SU-DHL-6 (cell line): ENCODE measurements around the gene MAPT.

ENCODE experiments used
- H2AFZ ChIP-seq: fragments of 200-600 bp; sonication (generic); 2 replicates; pipeline ENCODE4 v1.6.1; 2014; ENCODE audit warnings: low read depth, mild to moderate bottlenecking, moderate library complexity, mixed read lengths, antibody characterized with exemption, low read length; ENCODE audit not compliant: severe bottlenecking
- H3F3A ChIP-seq: fragments of 200-600 bp; shearing (Covaris generic); 2 replicates; pipeline ENCODE4 v1.6.0; 2016; ENCODE audit warnings: antibody characterized with exemption, mild to moderate bottlenecking; ENCODE audit not compliant: insufficient read depth
- H3K27ac ChIP-seq: fragments of 200-600 bp; sonication (generic); 2 replicates; pipeline ENCODE4 v1.5.1; 2016; ENCODE audit warnings: low read depth, mild to moderate bottlenecking, low read length, moderate library complexity, mixed read lengths
- H3K27me3 ChIP-seq: fragments of 200-600 bp; sonication (generic), shearing (Covaris generic); 2 replicates; pipeline ENCODE4 v1.6.0; 2014; ENCODE audit warnings: mild to moderate bottlenecking, low read length
- H3K36me3 ChIP-seq: fragments of 200-600 bp; sonication (generic); 2 replicates; pipeline ENCODE4 v1.6.1; 2014; ENCODE audit warnings: mild to moderate bottlenecking, low read length, mixed read lengths
- H3K4me2 ChIP-seq: fragments of 300-600, 200-600 bp; shearing (Covaris generic), sonication (generic); 2 replicates; pipeline ENCODE4 v1.6.0; 2014; ENCODE audit warnings: low read length, low read depth, mild to moderate bottlenecking; ENCODE audit not compliant: poor library complexity, severe bottlenecking
- H3K4me3 ChIP-seq: fragments of 200-600 bp; sonication (generic); 2 replicates; pipeline ENCODE4 v1.5.1; 2014; ENCODE audit warnings: antibody characterized with exemption, low read length, mild to moderate bottlenecking, mixed read lengths; ENCODE audit not compliant: insufficient read depth, poor library complexity, severe bottlenecking
- H3K79me2 ChIP-seq: fragments of 200-600 bp; sonication (generic); 2 replicates; pipeline ENCODE4 v1.6.1; 2014; ENCODE audit warnings: mild to moderate bottlenecking, low read length, moderate library complexity; ENCODE audit not compliant: insufficient read depth
- H3K9ac ChIP-seq: fragments of 200-600 bp; sonication (generic); 2 replicates; pipeline ENCODE4 v1.7.0; 2014; ENCODE audit warnings: mild to moderate bottlenecking, low read length
- H3K9me2 ChIP-seq: fragments of 200-600 bp; sonication (generic); replicated peaks from 2 replicates; pipeline ENCODE4 v1.6.1; 2014; ENCODE audit warnings: low read length; ENCODE audit not compliant: insufficient read depth
- H3K9me3 ChIP-seq: fragments of 200-600 bp; sonication (generic); 2 replicates; pipeline ENCODE4 v1.6.1; 2014; ENCODE audit warnings: low read length, mixed read lengths; ENCODE audit not compliant: insufficient read depth
- H4K20me1 ChIP-seq: fragments of 200-600 bp; sonication (generic); 2 replicates; pipeline ENCODE4 v1.6.1; 2014; ENCODE audit warnings: low read depth, mild to moderate bottlenecking, antibody characterized with exemption, low read length, moderate library complexity, mixed read lengths
- CTCF ChIP-seq: fragments of 200-600 bp; sonication (generic); IDR thresholded peaks from one replicate; pipeline ENCODE4 v1.5.1; 2017; ENCODE audit warnings: antibody characterized with exemption, mild to moderate bottlenecking, low read length, moderate library complexity; ENCODE audit not compliant: insufficient read depth, poor library complexity, severe bottlenecking
- EZH2phosphoT487 ChIP-seq: fragments of 200-600 bp; sonication (generic), shearing (Covaris generic); conservative IDR thresholded peaks from 2 replicates; pipeline ENCODE4 v1.6.1; 2018; ENCODE audit warnings: mild to moderate bottlenecking, antibody characterized with exemption, low read length, moderate library complexity, mixed read lengths

The MAPT gene

DNA sequence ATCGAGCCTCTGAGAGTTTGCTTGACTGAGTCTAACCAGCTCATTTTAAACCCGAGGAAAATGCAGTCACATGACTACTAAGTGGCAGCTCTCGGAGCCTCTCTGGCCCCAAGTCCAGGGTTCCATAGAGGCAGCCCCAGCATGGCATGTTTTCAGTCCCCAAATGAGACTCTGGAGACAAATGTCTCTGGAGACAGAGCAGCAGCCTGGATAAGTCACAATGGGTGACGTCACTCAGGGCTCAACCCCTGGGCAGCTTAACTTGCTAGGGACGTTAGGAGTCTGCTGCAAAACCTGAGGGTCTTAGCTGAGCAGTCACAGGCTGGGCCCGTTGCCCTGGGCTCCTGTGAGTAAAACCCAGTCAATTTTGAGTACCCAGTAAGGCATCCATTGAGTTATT lies 97.8 kb downstream of the MAPT start:
- H3K79me2 ChIP-seq: no peaks in the 10 kb centered on the region
- no peak overlapping the region for H2AFZ ChIP-seq
- no peak overlapping the region for H3K4me2 ChIP-seq
- no peaks in the 10 kb centered on the region for H4K20me1 ChIP-seq
- H3K9me2 ChIP-seq: no peaks in the 10 kb centered on the region
- no peak overlapping the region for H3K27ac ChIP-seq
- no peaks in the 10 kb centered on the region for H3K27me3 ChIP-seq
- H3K9me3 ChIP-seq: no peaks in the 10 kb centered on the region
- no peak overlapping the region for H3K9ac ChIP-seq
- no peaks in the 10 kb centered on the region for H3F3A ChIP-seq
- TF ChIP-seq CTCF: no peak
- no peak for TF ChIP-seq EZH2phosphoT487
- no peak overlapping the region for H3K4me3 ChIP-seq
- no peaks in the 10 kb centered on the region for H3K36me3 ChIP-seq

DNA sequence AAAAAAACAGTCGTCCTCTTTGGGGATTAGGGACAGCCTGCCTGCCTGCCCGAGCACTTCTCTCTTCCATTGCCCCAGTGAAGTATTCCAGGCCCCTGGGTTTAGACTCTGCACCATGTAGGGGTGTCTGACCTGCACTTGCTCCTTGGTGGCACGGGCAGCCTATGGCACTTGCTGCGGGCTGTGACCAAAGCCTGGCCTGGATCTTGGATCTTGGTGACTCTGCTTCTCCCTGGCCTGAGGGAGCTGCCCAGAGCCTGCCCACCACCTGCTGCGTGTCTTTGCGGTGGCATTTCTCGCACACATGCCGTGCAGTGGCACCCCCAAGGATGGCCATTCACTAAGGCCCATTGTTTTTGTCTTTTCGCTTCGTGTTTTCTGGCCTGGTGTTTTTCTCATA lies 98.5 kb downstream of the MAPT start:
- H3K9me2 ChIP-seq: no peaks in the 10 kb centered on the region
- no peak overlapping the region for H3K9ac ChIP-seq
- H3K27me3 ChIP-seq: no peaks in the 10 kb centered on the region
- H3K9me3 ChIP-seq: no peaks in the 10 kb centered on the region
- no peak overlapping the region for H2AFZ ChIP-seq
- TF ChIP-seq EZH2phosphoT487: no peak
- TF ChIP-seq CTCF: no peak
- H3F3A ChIP-seq: no peaks in the 10 kb centered on the region
- no peak overlapping the region for H3K4me3 ChIP-seq
- no peak overlapping the region for H3K27ac ChIP-seq
- H3K36me3 ChIP-seq: no peaks in the 10 kb centered on the region
- H3K4me2 ChIP-seq: no peak overlapping the region
- H3K79me2 ChIP-seq: no peaks in the 10 kb centered on the region
- no peaks in the 10 kb centered on the region for H4K20me1 ChIP-seq

DNA sequence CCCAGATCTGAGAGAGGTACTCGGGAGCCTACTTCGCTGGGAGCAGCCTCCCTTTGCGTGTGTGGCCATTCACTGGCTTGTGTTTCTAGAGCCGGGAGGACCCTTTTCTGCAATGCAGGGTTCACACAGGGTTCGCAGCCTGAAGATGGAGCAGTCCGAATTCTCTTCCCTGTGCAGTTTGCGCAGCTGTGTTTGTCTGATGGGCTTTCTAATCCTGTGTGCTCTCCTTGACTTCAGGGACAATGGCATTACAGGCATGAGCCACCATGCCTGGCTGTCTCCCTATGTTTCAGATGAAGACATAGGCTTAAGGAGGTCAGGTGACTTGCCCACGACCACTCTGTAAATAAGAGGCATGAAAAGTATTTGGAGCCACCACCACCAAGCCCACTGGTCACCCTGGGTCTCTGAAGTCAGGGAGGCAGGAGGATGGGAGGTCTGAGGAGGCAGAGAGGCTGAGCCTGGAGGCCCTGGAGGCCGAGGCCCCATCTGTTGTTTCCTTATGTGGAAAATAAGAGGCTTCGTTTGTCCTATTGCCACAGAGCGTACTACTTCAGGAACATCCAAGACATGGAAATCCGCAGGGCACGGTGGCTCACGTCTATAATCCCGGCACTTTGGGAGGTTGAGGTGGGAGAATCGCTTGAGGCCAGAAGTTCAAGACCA lies 99.7 kb downstream of the MAPT start:
- Histone ChIP-seq H2AFZ (no peak overlapping the region), H3K4me2 (no peak overlapping the region), H3K27ac (no peak overlapping the region), H3K9ac (no peak overlapping the region), H3K36me3 (no peaks in the 10 kb centered on the region), H3K9me2 (no peaks in the 10 kb centered on the region), H3K79me2 (no peaks in the 10 kb centered on the region), H3F3A (no peaks in the 10 kb centered on the region), H4K20me1 (no peaks in the 10 kb centered on the region), H3K27me3 (no peaks in the 10 kb centered on the region), H3K4me3 (no peak overlapping the region), H3K9me3 (no peaks in the 10 kb centered on the region)
- TF ChIP-seq CTCF (no peak), EZH2phosphoT487 (no peak)
